RPMI7951 (cell line): Measurements from ENCODE around the gene C13orf42. TPM values are rescaled to one million over a fixed set of nuclear protein-coding genes. Genes with fewer than 3 reads are reported as not detected.

Source experiments
- DNase-seq: peaks from one replicate; pipeline ENCODE4 v3.0.0-alpha.2; 2012; ENCODE audit warnings: low read depth
- total RNA-seq: library from RNA; depleted of rRNA; stranded (reverse); fragments of >200 nt; shearing (Covaris generic); gene quantifications from 2 replicates; pipeline ENCODE4 v1.2.3, GENCODE V29; 2014

C13orf42 gene
- total RNA-seq, 1 experiment from 2014 or later: not detected

DNA sequence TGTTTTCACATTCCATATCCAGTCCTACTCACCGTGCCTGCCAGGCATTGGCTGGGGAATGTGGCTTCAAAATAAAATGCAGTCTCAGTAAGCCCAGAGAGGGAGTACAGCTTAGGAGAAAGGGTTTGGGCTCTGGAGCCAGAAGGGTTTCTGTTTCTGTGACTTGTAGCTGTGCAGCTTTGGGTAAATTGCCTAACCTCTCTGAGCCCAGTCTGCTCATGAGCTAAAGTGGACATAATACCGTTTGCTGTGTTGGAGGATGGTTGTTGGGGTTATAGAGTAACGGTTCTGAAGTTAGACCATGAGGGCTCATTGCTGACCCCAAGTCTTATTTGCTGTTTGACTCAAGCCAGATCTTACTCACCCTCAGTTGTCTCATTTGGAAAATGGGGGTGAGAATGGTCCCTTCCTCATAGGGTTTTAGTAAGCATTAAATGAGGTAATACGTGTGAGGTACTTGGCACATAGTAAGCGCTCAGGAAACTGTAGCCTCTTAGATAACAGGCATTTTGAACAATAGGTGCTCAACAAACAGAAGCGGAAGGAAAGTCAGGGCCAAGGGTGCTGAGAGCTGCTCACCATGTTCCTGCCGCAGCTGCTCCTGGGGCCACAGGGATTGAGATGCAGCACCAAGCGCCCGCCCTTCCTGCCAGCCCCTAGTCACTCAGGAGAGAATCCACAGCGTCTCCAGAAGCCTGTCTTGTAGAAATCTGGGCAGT is 45.5 kb downstream of the C13orf42 start:
- no peak for DNase-seq

DNA sequence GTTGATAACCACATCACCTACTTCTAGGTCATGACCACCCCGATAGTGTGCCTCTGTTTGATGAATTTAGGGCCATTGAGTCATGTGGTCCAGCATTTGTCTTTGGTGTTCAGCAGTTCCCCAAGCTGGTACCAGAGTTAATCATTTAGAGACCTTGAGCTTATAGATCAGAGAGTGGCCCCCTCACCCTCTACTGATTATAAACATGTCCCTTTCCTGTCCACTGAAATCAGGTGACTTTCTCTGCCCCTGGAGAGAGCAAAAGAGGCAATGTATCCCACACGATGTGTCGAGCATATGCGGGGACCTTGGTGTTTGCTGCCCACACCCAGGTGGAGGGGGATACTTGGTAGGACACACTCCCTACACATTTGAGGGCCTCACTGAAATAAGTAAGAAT is 46.3 kb downstream of the C13orf42 start:
- no peak for DNase-seq

GRCh38 chr13:51063909-51064308 is 47.2 kb downstream of the C13orf42 start:
- no peak for DNase-seq

- no peak for DNase-seq
Measured at GRCh38 chr13:51058461-51059167, 52.5 kb downstream of the C13orf42 start.

DNA sequence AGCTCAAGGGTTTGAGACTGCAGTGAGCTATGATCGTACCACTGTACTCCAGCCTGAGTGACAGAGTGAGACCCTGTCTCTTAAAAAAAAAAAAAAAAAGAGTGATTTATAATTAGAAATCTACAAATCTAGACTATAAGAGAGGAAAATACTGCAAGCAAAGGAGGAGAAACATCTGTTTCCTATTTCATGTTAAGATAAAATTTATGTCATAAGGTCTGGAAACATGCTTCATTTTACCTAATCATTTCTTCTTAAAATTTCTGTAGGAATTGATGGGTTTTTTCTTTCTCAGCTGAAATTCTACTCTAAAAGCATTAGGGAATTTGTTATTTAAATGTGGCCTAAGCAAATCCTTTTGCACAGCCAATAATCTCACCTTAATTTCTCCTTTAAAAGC is 53.2 kb downstream of the C13orf42 start:
- DNase-seq: no peak

GRCh38 chr13:51057001-51057400 is 54.1 kb downstream of the C13orf42 start:
- no peak for DNase-seq

DNA sequence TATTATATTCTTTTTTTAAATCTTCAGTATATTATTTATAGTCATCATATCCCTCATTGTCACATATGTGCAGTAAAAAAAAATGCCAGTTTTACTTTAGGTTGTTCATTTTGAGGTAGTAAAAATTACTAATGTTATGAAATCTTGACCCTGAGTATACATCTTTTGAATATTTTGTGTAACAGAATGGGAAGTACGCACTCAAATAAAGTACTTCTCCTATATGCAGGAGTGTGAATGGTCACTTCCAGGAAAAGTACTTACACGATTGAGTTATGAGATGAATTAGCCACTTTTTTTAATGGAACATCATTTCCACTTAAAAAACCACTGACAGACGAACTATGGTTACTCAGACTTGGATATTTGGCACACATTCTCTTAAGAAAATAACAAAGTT is 58.5 kb downstream of the C13orf42 start:
- DNase-seq: no peak

GRCh38 chr13:51050021-51050830 is 60.8 kb downstream of the C13orf42 start:
- DNase-seq: no peak

GRCh38 chr13:51048616-51049015 is 62.5 kb downstream of the C13orf42 start:
- DNase-seq: no peak

- DNase-seq: no peak
Measured at GRCh38 chr13:51048166-51048461, 63.0 kb downstream of the C13orf42 start.

- DNase-seq: no peak
Measured at GRCh38 chr13:51047434-51048165, 63.5 kb downstream of the C13orf42 start.

GRCh38 chr13:51045451-51045850 is 65.6 kb downstream of the C13orf42 start:
- DNase-seq: no peak

DNA sequence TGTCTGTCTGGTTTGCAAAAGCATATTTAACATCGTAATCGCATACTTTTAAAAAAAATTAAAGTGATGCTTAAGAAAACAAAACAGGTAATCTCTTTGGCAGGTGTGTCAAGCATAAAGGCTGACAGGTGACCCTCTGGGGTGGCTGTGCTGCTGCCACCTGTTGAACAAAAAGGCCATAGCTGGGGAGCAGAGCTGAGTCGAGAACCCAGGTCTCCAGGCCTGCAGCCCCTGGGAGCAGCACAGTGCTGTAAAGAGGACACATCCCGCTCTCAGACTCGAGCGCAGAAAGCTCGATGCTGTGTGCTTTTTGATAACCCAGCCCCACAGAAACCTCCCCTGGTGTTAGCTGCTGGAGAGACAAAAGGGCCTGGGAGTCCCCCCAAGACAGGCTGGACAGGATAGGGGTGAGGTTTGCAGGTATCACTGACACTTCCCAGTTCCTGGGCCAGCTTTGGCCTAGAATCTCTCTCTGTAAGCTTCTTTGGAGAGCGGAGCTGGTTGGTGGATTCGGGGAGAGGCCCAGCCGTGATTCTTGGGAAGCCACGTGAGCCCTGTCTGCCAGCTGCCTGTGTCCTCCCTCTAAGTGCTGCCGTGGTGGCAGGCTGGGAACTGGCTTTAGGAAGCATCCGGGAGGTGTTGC is 66.9 kb downstream of the C13orf42 start:
- no peak for DNase-seq

- DNase-seq: no peak
Measured at GRCh38 chr13:51043310-51043709, 67.8 kb downstream of the C13orf42 start.

GRCh38 chr13:51041710-51042109 is 69.4 kb downstream of the C13orf42 start:
- DNase-seq: no peak

GRCh38 chr13:51041126-51041525 is 69.9 kb downstream of the C13orf42 start:
- no peak for DNase-seq

DNA sequence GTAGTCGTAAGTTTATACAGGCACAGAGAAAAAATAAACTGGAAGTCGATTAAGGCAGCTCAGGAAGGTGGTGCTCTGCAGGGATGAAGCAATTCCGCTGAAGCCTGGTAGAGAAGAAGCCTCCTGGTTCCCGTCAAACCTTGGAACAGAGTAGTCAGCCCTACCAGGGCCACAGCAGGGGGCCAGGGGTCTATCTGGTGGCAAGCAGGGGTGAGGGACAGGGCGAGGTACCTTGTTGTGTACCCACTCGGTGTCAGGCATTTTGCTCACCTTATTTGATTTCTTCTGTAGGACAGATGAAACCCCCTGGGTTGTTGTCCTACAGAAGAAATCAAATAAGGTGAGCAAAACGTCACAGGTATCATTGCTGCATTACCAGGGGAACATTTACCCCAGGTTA is 70.6 kb downstream of the C13orf42 start:
- DNase-seq: no peak

- DNase-seq: no peak
Measured at GRCh38 chr13:51036418-51036817, 74.7 kb downstream of the C13orf42 start.

- no peak for DNase-seq
Measured at GRCh38 chr13:51035978-51036377, 75.1 kb downstream of the C13orf42 start.

DNA sequence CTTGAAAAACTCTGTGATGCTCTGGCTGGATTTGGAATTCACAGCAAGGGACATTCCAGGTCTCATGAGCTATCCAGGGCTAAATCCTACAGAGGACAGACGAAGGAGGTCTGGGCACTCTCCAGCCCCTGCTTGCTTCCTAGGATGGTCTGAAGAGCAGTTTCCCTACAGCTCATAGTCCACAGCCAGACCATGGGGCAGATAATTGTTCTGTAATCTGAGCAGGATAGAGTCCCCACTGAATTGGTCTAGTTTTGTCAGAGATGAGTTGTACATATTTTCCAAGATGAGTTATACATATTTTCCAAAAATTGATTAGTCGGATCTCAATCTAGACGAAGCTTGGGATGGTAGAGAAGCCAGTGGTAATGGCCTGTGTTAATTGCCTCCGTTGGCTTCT is 75.6 kb downstream of the C13orf42 start:
- DNase-seq: no peak

GRCh38 chr13:51034906-51035305 is 76.2 kb downstream of the C13orf42 start:
- no peak for DNase-seq
